Thymus (tissue), 11 donors: ENCODE data around the gene PARD3. TPM values are rescaled to one million over a fixed set of nuclear protein-coding genes. Genes with fewer than 3 reads are reported as not detected.

Experiments
- DNase-seq, 9 donors: peaks; one replicate each; pipeline ENCODE4 v3.0.0-alpha.2; 2013; ENCODE audit warnings: low spot score in 9 of 9, low read depth in 6 of 9, missing footprints in 1 of 9
- H3K27ac ChIP-seq, 2 donors: one replicate each; pipeline ENCODE4 v1.5.1; 2013; ENCODE audit warnings: control low read depth in 1 of 2, low read depth in 1 of 2, low read length in 1 of 2, mild to moderate bottlenecking in 1 of 2, moderate library complexity in 1 of 2
- H3K27me3 ChIP-seq, 2 donors: one replicate each; pipeline ENCODE4 v1.5.1; 2013; ENCODE audit warnings: low read length in 1 of 2; ENCODE audit not compliant: control insufficient read depth in 2 of 2, insufficient read depth in 1 of 2
- H3K36me3 ChIP-seq, 2 donors: one replicate each; pipeline ENCODE4 v1.5.1; 2013; ENCODE audit warnings: low read length in 1 of 2, mild to moderate bottlenecking in 1 of 2, moderate library complexity in 1 of 2; ENCODE audit not compliant: control insufficient read depth in 2 of 2, insufficient read depth in 2 of 2
- H3K4me1 ChIP-seq, 2 donors: one replicate each; pipeline ENCODE4 v1.5.1; 2013; ENCODE audit warnings: low read length in 2 of 2; ENCODE audit not compliant: control insufficient read depth in 2 of 2, insufficient read depth in 2 of 2
- H3K4me3 ChIP-seq, 2 donors: one replicate each; pipeline ENCODE4 v1.5.1; 2013; ENCODE audit warnings: low read length in 2 of 2, control low read depth in 1 of 2, mild to moderate bottlenecking in 1 of 2
- H3K9me3 ChIP-seq, 2 donors: one replicate each; pipeline ENCODE4 v1.5.1; 2013; ENCODE audit warnings: low read length in 1 of 2, mild to moderate bottlenecking in 1 of 2; ENCODE audit not compliant: control insufficient read depth in 2 of 2, insufficient read depth in 1 of 2
- WGBS: extraction: QIAGEN DNeasy Blood & Tissue Kit; methylation state at CpG from one replicate; pipeline ENCODE4 v1.1.7; 2013; 5-methylcytosine and 5-hydroxymethylcytosine counted together
- polyA plus RNA-seq: library from polyadenylated mRNA; stranded (reverse); fragments of 200-250 nt; gene quantifications from one replicate; pipeline ENCODE4 v1.2.3, GENCODE V29; 2013
- total RNA-seq: library from RNA; stranded (reverse); fragments of 120-200 nt; gene quantifications from one replicate; pipeline ENCODE4 v1.2.4, GENCODE V29; 2013
- donor health status: healthy.

Gene PARD3
- total and polyA plus RNA-seq, 2 donors = 13.3 to 23.5 TPM

DNA sequence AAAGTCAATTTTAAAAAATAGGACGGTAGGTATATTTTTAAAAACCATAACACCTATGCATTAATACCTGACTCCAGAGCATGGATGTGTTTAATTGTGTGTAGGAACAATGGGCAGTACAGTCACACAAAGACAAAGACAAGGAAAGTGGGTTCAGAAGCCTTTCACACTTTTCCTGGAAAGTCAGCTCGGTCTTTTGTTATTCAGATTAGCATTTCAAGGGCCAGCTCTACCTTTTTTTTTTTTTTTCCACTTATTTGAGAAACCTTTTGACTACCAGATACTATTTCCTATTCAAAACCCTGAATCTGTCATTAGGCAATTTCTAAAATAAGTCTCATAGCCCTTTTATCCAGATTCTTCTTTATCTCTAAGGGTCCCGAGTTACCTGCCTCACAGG is 401.9 kb downstream of the PARD3 start:
- Histone ChIP-seq H3K27ac (no peak overlapping the region), H3K4me1 (no peaks in the 10 kb centered on the region), H3K9me3 (no peaks in the 10 kb centered on the region), H3K36me3 (no peaks in the 10 kb centered on the region), H3K4me3 (no peak overlapping the region), H3K27me3 (no peaks in the 10 kb centered on the region)
- DNase-seq = no peak
- WGBS = 96% methylated on average over 3 of the region's 3 CpGs

- no peaks in the 10 kb centered on the region for H3K27me3 ChIP-seq
- H3K9me3 ChIP-seq = no peaks in the 10 kb centered on the region
- DNase-seq = no peak
- WGBS = 99% methylated on average over 3 of the region's 3 CpGs
- H3K4me3 ChIP-seq = no peak overlapping the region
- H3K36me3 ChIP-seq = no peaks in the 10 kb centered on the region
- H3K27ac ChIP-seq = no peak overlapping the region
- no peaks in the 10 kb centered on the region for H3K4me1 ChIP-seq
These were observed 406.1 kb downstream of the PARD3 start for GRCh38 chr10:34408956-34409355.

GRCh38 chr10:34408381-34408780 is 406.7 kb downstream of the PARD3 start:
- no peak overlapping the region for H3K4me3 ChIP-seq
- DNase-seq = no peak
- H3K9me3 ChIP-seq = no peaks in the 10 kb centered on the region
- 97% methylated on average over 2 of the region's 2 CpGs for WGBS
- no peak overlapping the region for H3K27ac ChIP-seq
- no peaks in the 10 kb centered on the region for H3K27me3 ChIP-seq
- no peaks in the 10 kb centered on the region for H3K4me1 ChIP-seq
- H3K36me3 ChIP-seq = no peaks in the 10 kb centered on the region

- DNase-seq = no peak
- no peak overlapping the region for H3K4me3 ChIP-seq
- H3K4me1 ChIP-seq = no peaks in the 10 kb centered on the region
- no peaks in the 10 kb centered on the region for H3K36me3 ChIP-seq
- 94% methylated on average over 7 of the region's 7 CpGs for WGBS
- no peak overlapping the region for H3K27ac ChIP-seq
- no peaks in the 10 kb centered on the region for H3K9me3 ChIP-seq
- H3K27me3 ChIP-seq = no peaks in the 10 kb centered on the region
These were observed 407.7 kb downstream of the PARD3 start for GRCh38 chr10:34407324-34407805.

DNA sequence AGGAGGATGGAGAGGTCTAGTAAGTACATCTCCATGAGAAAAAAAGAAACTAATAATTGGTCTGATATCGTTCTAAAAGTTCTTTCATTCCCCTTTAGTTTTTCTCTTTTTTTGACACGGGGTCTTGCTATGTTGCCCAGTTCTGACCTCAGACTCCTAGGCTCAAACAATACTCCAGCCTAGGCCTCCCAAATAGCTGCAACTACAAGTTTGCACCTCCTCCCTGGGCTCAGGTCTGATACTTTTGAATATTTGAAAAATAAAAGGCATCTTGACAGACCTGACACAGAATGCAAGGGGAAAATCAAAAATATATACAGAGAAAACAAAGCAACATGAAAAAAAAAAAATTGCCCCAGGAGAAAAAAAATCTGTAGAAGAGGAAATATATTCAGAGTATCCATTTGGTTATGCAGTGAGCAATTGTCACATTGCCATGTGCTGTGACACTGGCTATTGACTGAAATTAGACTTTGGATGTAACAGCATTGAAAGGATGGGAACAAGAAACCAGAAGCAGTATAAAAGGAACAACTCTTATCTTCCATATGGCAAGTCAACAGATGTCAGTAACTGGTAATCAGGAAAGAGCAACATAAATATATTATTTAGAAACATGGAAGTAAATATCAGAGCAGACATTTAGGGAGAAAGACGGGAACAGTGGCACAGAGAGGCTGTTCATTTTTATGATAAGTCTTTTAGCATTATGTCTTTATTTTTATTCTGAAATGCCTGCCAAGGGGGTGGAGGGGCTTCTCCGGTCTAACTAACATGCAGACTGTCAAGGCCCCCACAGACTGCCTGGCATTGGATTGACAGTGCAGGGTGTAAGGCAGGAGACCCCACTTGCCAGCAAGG is 408.4 kb downstream of the PARD3 start:
- WGBS = 73% methylated on average over 4 of the region's 4 CpGs
- Histone ChIP-seq H3K27ac (no peak overlapping the region), H3K9me3 (no peaks in the 10 kb centered on the region), H3K36me3 (no peaks in the 10 kb centered on the region), H3K27me3 (no peaks in the 10 kb centered on the region), H3K4me1 (no peaks in the 10 kb centered on the region), H3K4me3 (no peak overlapping the region)
- no peak for DNase-seq

GRCh38 chr10:34405611-34406462 is 409.3 kb downstream of the PARD3 start:
- WGBS = 77% methylated on average over 3 of the region's 3 CpGs
- Histone ChIP-seq H3K36me3 (no peaks in the 10 kb centered on the region), H3K4me3 (no peak overlapping the region), H3K9me3 (no peaks in the 10 kb centered on the region), H3K27me3 (no peaks in the 10 kb centered on the region), H3K27ac (no peak overlapping the region), H3K4me1 (no peaks in the 10 kb centered on the region)
- peak in 6 of 9 donors; percentile 7 to 59 (median 16) for DNase-seq

DNA sequence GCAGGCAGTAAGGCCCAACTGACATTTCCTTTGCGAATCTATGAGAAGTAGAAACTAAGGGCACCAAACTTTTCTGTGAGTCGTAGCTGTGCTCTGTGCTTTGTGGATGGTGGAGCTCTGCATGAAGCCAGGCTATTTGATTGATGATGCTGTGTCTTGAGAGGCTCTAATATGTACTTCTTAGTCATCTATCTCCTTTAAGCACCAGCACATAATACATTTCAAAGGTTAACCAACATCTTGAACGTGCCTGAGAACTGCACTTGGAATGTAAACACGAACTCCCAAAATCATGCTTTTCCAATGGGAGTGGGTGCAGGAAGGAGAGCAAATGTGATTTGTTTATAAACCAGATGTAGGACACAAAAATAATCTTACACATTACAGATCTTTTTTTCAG is 411.6 kb downstream of the PARD3 start:
- no peaks in the 10 kb centered on the region for H3K4me1 ChIP-seq
- no peak for DNase-seq
- H3K36me3 ChIP-seq = no peaks in the 10 kb centered on the region
- H3K9me3 ChIP-seq = no peaks in the 10 kb centered on the region
- 97% methylated on average over 4 of the region's 4 CpGs for WGBS
- H3K27me3 ChIP-seq = no peaks in the 10 kb centered on the region
- H3K4me3 ChIP-seq = no peak overlapping the region
- no peak overlapping the region for H3K27ac ChIP-seq

DNA sequence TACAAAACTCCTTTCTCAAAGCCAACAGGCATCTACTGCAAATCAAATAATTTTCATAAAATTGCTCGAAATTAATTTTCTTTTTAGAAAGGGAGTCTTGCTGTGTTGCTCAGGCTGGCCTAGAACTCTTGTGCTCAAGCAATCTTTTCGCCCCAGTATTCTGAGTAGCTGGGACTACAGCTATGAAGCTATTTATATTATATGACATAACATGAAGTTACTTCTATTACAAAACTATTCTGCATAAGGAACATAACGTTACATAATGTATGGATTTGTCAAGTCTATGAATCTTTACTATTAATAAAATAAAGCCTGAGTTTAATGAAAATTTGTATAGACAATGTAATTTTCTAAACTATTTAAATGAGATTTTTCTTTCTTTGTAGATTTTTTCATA is 415.0 kb downstream of the PARD3 start:
- Histone ChIP-seq H3K27me3 (no peaks in the 10 kb centered on the region), H3K4me3 (no peak overlapping the region), H3K9me3 (no peaks in the 10 kb centered on the region), H3K4me1 (no peaks in the 10 kb centered on the region), H3K36me3 (no peaks in the 10 kb centered on the region), H3K27ac (no peak overlapping the region)
- no peak for DNase-seq
- 96% methylated on average over 3 of the region's 3 CpGs for WGBS

GRCh38 chr10:34399013-34399412 is 416.1 kb downstream of the PARD3 start:
- no peaks in the 10 kb centered on the region for H3K36me3 ChIP-seq
- WGBS = 84% methylated on average over 7 of the region's 7 CpGs
- no peak overlapping the region for H3K27ac ChIP-seq
- H3K4me1 ChIP-seq = no peaks in the 10 kb centered on the region
- no peaks in the 10 kb centered on the region for H3K9me3 ChIP-seq
- H3K4me3 ChIP-seq = no peak overlapping the region
- no peak for DNase-seq
- no peaks in the 10 kb centered on the region for H3K27me3 ChIP-seq
